Inflammatory macrophage treated with lipopolysaccharide for 4 hours (primary cell): ENCODE results near the gene TPO.
"Not testable (repeated sequence)": the region's sequence is repeated elsewhere in the genome, so short reads cannot be mapped to it uniquely, and the experiment has no call there.

Experiments
- DNase-seq: peaks from one replicate; pipeline ENCODE4 v3.0.0-alpha.2; 2020

TPO gene

DNA sequence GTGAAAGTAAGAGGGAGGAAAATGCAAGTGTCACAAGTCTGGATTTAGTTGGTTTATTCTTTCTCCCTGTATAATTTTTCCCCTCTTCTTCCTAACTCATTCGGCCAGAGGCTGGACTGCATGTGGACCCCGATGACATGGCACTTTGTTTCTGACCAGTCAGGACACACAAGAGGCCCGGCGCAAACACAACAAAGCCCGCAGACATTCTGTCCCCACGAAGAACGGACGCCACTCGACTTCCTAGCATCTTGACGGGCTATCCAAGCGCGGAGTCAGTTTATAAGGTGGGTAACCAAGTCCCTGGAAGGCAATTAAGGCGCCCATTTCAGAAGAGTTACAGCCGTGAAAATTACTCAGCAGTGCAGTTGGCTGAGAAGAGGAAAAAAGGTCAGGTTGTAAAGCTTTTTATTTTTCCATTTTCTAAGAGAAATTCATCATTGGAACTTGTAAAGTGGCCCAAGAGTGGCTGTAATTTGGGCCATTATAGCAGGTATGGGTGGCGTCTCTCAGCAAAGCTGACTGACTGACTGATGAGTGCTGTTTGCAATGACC, at the start of gene TPO:
TPO (plus strand) TSS at position 308 of the 555 bp plus-strand sequence. CDS start 946 bp downstream, outside the sequence.
- DNase-seq, result no peak

- DNase-seq, result peak; percentile 35
These were observed 46.6 kb upstream of the TPO start for GRCh38 chr2:1366546-1367134.

GRCh38 chr2:1367601-1368000, 45.7 kb upstream of the TPO start:
- DNase-seq, result no peak

DNA sequence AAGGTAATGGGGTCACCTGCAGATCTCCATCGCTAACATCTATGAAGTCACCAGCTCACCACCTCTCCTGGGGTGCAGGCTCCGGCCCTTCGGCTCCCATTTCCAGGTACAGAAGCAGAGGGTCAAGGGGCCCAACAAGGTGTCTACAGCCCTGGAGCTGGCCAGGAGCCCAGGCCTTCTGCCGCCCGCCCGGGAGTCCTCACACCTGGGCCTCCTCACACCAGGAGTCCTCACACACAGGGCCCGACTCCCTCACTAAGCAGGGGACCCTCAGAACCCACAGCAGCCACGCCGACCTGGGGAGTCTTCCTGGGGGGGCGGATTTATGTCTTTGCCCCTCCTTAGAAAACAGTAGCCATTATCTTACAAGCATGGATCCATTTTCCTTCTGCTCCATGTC, 43.4 kb upstream of the TPO start:
- no peak for DNase-seq

GRCh38 chr2:1370461-1370860, 42.8 kb upstream of the TPO start:
- DNase-seq, result no peak

DNA sequence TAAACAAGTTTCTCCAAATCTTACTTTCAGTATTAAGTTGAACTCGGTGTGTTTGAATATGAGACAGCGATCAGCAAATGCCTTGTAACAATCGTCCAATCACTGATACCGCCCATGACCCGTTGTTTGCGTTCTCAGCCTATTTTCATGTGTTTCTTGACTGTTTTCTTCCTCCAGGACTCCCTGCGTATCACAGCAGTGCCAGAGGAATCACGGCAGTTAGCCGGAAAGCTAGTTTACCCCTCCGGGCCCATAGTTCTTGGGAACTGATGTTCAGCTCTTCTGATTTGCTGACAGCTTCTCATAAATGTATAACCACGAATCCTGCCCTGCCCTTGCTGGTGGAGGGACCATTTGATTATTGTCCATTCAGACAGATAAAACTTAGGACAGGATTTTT, 42.2 kb upstream of the TPO start:
- no peak for DNase-seq

DNA sequence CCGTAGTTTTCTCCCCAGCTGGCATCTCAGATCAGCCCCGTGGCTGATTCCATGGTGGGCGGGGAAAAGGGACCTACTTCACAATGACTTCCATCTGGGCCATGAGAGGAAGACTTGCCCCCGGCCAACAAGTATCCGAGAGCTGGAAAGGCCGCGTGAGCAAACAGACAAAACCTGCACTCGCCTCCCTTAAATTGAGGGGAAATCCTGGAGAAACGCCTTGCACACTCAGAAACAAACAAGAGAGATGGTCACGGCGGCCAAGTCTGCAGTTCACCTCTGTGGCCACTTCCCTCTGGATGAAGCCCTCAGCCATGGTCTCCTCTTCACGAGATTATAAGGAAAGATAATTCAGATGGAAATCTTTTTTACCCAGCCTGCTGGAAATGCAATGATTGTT, 39.4 kb upstream of the TPO start:
- DNase-seq, result no peak

DNA sequence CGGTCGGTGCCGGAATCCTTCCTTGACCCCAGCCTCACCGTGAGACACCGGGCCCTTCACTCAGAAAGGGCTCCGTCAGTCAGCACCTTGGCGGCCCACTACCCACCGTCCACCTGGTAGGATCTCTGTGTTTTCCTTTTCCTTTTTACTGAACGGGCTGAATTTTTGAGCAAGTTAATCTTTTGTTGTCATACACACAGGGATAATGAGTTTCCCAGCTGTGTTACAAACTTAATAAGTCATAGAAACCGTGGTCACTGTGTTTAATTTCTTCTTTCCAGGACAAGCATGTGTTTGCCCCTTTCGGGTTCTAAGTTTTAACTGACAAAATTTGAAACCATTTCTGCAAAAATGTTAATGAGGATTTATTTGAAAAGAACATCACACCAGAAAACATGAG, 39.0 kb upstream of the TPO start:
- DNase-seq, result no peak

GRCh38 chr2:1375794-1376193, 37.5 kb upstream of the TPO start:
- DNase-seq, result no peak

DNA sequence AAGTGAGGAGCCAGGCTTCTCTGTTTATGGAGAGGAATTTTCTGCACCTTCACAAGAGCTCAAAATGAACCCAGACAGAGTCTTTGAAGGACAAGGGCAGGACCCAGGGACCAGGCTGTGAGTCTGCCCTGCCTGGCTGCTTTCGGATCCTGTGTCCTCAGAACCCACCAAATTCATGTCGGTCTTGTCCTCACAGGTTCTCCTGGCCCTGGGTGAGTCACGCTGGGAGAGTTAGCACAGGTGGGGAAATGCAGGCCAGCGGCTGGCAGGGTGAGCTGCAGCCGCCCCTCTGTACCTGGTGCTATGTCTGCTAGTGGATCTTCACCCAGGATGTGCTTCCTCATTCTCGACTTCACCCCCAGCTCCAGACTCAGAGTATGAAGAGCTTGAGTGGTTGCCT, 35.8 kb upstream of the TPO start:
- DNase-seq, result no peak

GRCh38 chr2:1378456-1379150, 34.7 kb upstream of the TPO start:
- no peak for DNase-seq

- DNase-seq, result no peak
These were observed 31.6 kb upstream of the TPO start for GRCh38 chr2:1381644-1382043.

- not testable (repeated sequence) for DNase-seq
These were observed 25.1 kb upstream of the TPO start for GRCh38 chr2:1387954-1388725.

GRCh38 chr2:1390118-1390517, 23.1 kb upstream of the TPO start:
- not testable (repeated sequence) for DNase-seq

DNA sequence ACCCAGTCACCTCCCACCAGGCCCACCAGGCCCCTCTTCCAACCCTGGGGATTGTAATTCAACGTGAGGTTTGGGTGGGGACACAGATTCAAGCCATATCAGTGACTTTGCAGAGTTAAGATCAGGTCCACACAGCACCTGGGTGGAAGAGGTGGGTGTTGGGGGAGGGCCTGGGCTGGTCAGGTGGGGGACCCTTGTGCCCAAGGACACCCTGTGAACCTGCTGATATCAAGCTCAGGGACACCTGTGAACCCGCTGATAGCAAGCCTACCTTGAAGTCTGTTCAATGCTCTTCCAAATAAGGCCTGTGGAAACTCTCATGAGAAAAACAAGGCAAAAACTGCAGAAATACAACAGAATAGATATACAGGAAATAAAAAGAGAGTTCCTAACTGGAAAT, 19.9 kb upstream of the TPO start:
- no peak for DNase-seq

GRCh38 chr2:1394709-1395408, 18.4 kb upstream of the TPO start:
- no peak for DNase-seq

DNA sequence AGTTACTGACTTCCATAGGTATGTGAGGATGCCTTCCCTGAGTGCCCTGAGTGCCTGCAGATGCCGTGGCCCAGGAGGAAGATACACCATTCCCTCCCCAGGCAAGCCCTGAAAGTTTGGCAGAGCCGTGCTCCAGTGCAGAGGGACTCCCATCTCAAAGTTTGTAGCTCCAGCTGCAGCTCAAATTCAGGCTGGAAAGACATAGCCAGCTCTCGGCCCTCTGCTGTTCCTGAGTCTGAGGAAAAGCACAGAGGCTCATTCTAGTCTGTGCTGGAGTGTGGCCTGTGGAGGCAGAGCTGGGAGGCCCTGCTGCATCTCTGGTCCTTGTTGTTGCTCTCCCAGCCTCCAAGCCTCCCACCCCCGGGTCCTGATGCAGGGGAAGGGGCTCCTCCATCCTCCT, 15.9 kb upstream of the TPO start:
- no peak for DNase-seq

- no peak for DNase-seq
These were observed 15.1 kb upstream of the TPO start for GRCh38 chr2:1398191-1398590.

GRCh38 chr2:1400943-1401735, 12.1 kb upstream of the TPO start:
- no peak for DNase-seq

GRCh38 chr2:1402064-1402463, 11.2 kb upstream of the TPO start:
- no peak for DNase-seq

GRCh38 chr2:1403565-1403964, 9.7 kb upstream of the TPO start:
- no peak for DNase-seq

DNA sequence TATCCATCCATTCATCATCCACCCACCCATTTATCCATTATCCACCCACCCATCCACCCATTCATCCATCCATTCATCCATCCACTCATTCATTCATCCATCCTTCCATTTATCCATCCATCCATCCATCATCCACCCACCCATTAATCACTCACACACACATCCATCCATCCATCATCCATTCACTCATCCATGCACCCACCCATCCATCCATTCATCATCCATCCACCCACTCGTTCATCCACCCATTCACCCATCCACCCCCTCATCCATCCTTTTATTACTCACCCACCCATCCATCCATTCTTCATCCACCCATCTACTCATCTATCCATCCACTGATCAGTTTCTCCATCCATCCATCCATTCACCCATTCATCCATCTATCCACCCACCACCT, 8.1 kb upstream of the TPO start:
- DNase-seq, result no peak
